Mesothelial cell of epicardium (in vitro differentiated cells): ENCODE data around the gene LTBP4. TPM values are rescaled to one million over a fixed set of nuclear protein-coding genes. Genes with fewer than 3 reads are reported as not detected.

Experiments
- DNase-seq, 2 experiments: peaks; one replicate each; pipeline ENCODE4 v3.0.0; 2021; ENCODE audit warnings: low spot score in 2 of 2; ENCODE audit not compliant: unreplicated experiment in 2 of 2
- H3K27ac Mint-ChIP-seq: 2 replicates; pipeline ENCODE4 v1.8.0; 2021; ENCODE audit warnings: mixed read lengths
- H3K27me3 Mint-ChIP-seq: 2 replicates; pipeline ENCODE4 v1.8.0; 2021; ENCODE audit warnings: low read depth, mixed read lengths
- H3K36me3 Mint-ChIP-seq: 2 replicates; pipeline ENCODE4 v1.8.0; 2021; ENCODE audit warnings: mixed read lengths
- H3K4me1 Mint-ChIP-seq: 2 replicates; pipeline ENCODE4 v1.8.0; 2021; ENCODE audit warnings: mixed read lengths
- H3K4me3 Mint-ChIP-seq: 2 replicates; pipeline ENCODE4 v1.8.0; 2021; ENCODE audit warnings: mild to moderate bottlenecking, moderate library complexity, mixed read lengths
- H3K9me3 Mint-ChIP-seq: 2 replicates; pipeline ENCODE4 v1.8.0; 2021; ENCODE audit warnings: mixed read lengths
- CTCF ChIP-seq: fragments of 200-600 bp; sonication (generic); IDR thresholded peaks from one replicate; pipeline ENCODE4 v1.5.0; 2021; ENCODE audit warnings: antibody characterized with exemption; ENCODE audit not compliant: unreplicated experiment
- total RNA-seq: library from RNA; stranded (reverse); gene quantifications from 3 replicates; pipeline ENCODE4 v1.2.1, GENCODE V29; 2021

LTBP4 gene
- total RNA-seq, 1 donor from 2014 or later: 344 TPM

- no peak overlapping the region for H3K4me3 Mint-ChIP-seq
- TF ChIP-seq CTCF: no peak
- no peaks in the 10 kb centered on the region for H3K27me3 Mint-ChIP-seq
- H3K27ac Mint-ChIP-seq: no peak overlapping the region
- peaks cover 38% of the 10 kb centered on the region for H3K36me3 Mint-ChIP-seq
- H3K9me3 Mint-ChIP-seq: peaks cover 4% of the 10 kb centered on the region
- H3K4me1 Mint-ChIP-seq: peaks cover 8% of the 10 kb centered on the region
- DNase-seq: no peak
These were observed 66.4 kb downstream of the LTBP4 start for GRCh38 chr19:40667602-40668001.

GRCh38 chr19:40668991-40669614, 67.9 kb downstream of the LTBP4 start:
- DNase-seq: no peak
- H3K27me3 Mint-ChIP-seq: no peaks in the 10 kb centered on the region
- no peak overlapping the region for H3K27ac Mint-ChIP-seq
- H3K36me3 Mint-ChIP-seq: peaks cover 38% of the 10 kb centered on the region
- peaks cover 4% of the 10 kb centered on the region for H3K9me3 Mint-ChIP-seq
- no peak for TF ChIP-seq CTCF
- no peaks in the 10 kb centered on the region for H3K4me1 Mint-ChIP-seq
- no peak overlapping the region for H3K4me3 Mint-ChIP-seq

- no peak for DNase-seq
- Mint-ChIP-seq H3K4me3 (no peak overlapping the region), H3K36me3 (peaks cover 38% of the 10 kb centered on the region), H3K9me3 (peaks cover 4% of the 10 kb centered on the region), H3K27me3 (no peaks in the 10 kb centered on the region), H3K27ac (no peak overlapping the region), H3K4me1 (no peaks in the 10 kb centered on the region)
- TF ChIP-seq CTCF: no peak
These were observed 70.2 kb downstream of the LTBP4 start for GRCh38 chr19:40671404-40671803.

GRCh38 chr19:40672038-40672437, 70.9 kb downstream of the LTBP4 start:
- peaks cover 4% of the 10 kb centered on the region for H3K9me3 Mint-ChIP-seq
- DNase-seq: no peak

GRCh38 chr19:40672573-40673299, 71.6 kb downstream of the LTBP4 start:
- Mint-ChIP-seq H3K4me3 (no peak overlapping the region), H3K27me3 (no peaks in the 10 kb centered on the region), H3K36me3 (peaks cover 37% of the 10 kb centered on the region), H3K4me1 (no peaks in the 10 kb centered on the region), H3K9me3 (peaks cover 4% of the 10 kb centered on the region), H3K27ac (no peak overlapping the region)
- no peak for TF ChIP-seq CTCF
- DNase-seq: no peak

More at GRCh38 chr19:40672038-40672437, 70.9 kb downstream of the LTBP4 start:
- no peak for TF ChIP-seq CTCF
- no peaks in the 10 kb centered on the region for H3K27me3 Mint-ChIP-seq
- H3K36me3 Mint-ChIP-seq: peaks cover 34% of the 10 kb centered on the region
- no peaks in the 10 kb centered on the region for H3K4me1 Mint-ChIP-seq
- no peak overlapping the region for H3K27ac Mint-ChIP-seq
- no peak overlapping the region for H3K4me3 Mint-ChIP-seq
